Upper lobe of left lung (tissue), 4 donors: Measurements from ENCODE around the gene EVL.

Experiments
- CTCF ChIP-seq, 6 experiments: fragments of 450-650 bp in 4 of 6; fragments of 200-600 bp in 2 of 6; sonication (generic) in 2 of 6; IDR thresholded peaks; one replicate each; pipeline ENCODE4 v1.5.1; 2016 to 2019; ENCODE audit warnings: antibody characterized with exemption in 6 of 6
- EP300 ChIP-seq, 4 donors: sonication (generic); formaldehyde crosslinking; IDR thresholded peaks; one replicate each; pipeline ENCODE4 v1.5.1; 2017; ENCODE audit warnings: antibody characterized with exemption in 4 of 4, control low read depth in 2 of 4
- POLR2A ChIP-seq, 4 donors: fragments of 450-650 bp; IDR thresholded peaks; one replicate each; pipeline ENCODE4 v1.5.1; 2016 to 2017; ENCODE audit warnings: antibody characterized with exemption in 4 of 4, mild to moderate bottlenecking in 2 of 4
- POLR2AphosphoS5 ChIP-seq, 2 donors: sonication (generic); formaldehyde crosslinking; IDR thresholded peaks; one replicate each; pipeline ENCODE4 v1.5.1; 2017; ENCODE audit warnings: antibody characterized with exemption in 2 of 2

GRCh38 chr14:100065111-100065871 lies at the start of gene EVL:
- TF ChIP-seq CTCF (IDR thresholded peaks at IDR 0.05) (no peak), POLR2AphosphoS5 (IDR thresholded peaks at IDR 0.05) (no peak), POLR2A (IDR thresholded peaks at IDR 0.05) (peak in 1 of 4 donors; percentile 52), EP300 (IDR thresholded peaks at IDR 0.05) (no peak)
